ENCODE results near the gene DRAXIN. TPM values are rescaled to one million over a fixed set of nuclear protein-coding genes. Genes with fewer than 3 reads are reported as not detected.

DRAXIN gene
- total and polyA plus RNA-seq, 2 donors (not counting 3 experiments of a cell fraction or from before 2014, with no cell fraction given), result 0.44 to 3.2 TPM

DNA sequence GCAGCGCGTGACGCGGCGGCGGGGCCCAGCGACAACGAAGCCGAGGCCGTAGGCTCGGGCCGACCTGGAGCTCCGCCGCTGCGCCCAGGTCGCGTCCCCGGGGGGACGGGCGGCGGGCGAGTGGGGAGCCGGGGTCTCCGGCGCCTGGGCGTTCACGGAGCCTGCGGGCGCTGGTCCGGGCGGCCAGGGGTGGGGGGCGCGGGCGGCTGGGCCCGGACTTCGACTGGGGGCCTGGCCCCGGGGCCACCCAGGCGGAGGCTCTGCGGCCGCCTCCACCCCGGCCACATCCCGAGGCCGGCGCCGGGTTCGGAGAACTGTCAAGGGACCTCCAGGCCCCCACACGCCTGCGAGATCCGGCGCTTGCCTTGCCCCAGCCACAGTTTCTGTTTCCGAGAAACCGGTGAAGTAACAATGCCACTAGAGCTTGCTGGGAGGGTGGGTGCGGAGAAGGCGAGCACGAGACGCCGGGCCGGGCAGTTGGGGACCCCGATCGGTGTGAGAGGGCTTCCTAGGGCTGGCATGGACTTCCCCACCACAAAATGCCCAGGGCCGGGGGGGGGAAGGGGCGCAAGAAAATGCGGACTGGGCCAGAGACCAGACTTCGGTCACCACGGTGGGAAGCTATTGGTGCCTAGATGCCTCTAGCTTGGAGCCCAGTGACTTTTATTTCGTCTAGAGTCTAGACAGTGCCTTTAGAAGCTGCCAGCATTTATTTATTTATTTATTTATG, 27.0 kb upstream of the DRAXIN start:
- intact Hi-C loops (cut with micrococcal nuclease), result loop anchor here (1.0 to 2.0 kb wide), 5 partner anchors 9 to 55 kb away; partner anchors contain the start of gene MAD2L2
- Histone ChIP-seq H3K9ac (replicated peaks; ENCODE audit: extremely low read depth, insufficient read depth, low read length) (peak overlapping the region; percentile 47), H3K4me1 (ENCODE audit: control insufficient read depth, extremely low read depth, insufficient read depth, low read length) (no peaks in the 10 kb centered on the region), H3K79me2 (ENCODE audit: control insufficient read depth, insufficient read depth, low read length) (no peaks in the 10 kb centered on the region), H3K9me1 (replicated peaks; ENCODE audit: control insufficient read depth, extremely low read depth, insufficient read depth, low read length) (no peaks in the 10 kb centered on the region), H3K27me3 (ENCODE audit: control insufficient read depth in 2 of 2, insufficient read depth in 2 of 2, low read length in 2 of 2) (no peaks in the 10 kb centered on the region), H2AFZ (ENCODE audit: low read depth, low read length) (peak overlapping the region; percentile 94), H3K9me3 (replicated peaks; ENCODE audit: control insufficient read depth, insufficient read depth, low read length) (no peaks in the 10 kb centered on the region), H3K36me3 (ENCODE audit: control insufficient read depth in 2 of 2, extremely low read depth in 1 of 2, insufficient read depth in 2 of 2, low read length in 2 of 2) (no peaks in the 10 kb centered on the region), H4K20me1 (replicated peaks; ENCODE audit: control insufficient read depth, extremely low read depth, insufficient read depth, low read length) (no peaks in the 10 kb centered on the region), H3K4me3 (replicated peaks in 1 of 3; ENCODE audit: insufficient read depth in 1 of 3, low read depth in 1 of 3, low read length in 3 of 3) (peak overlapping the region; percentile 23 to 55 (median 30)), H3K27ac (ENCODE audit: insufficient read depth, low read depth, low read length) (no peak overlapping the region), H3K4me2 (ENCODE audit: insufficient read depth, low read length) (peak overlapping the region; percentile 72)
- CTCF ChIA-PET, result interaction anchor here (0.6 to 8.9 kb wide), 31 partner anchors 8 to 627 kb away, joined by 3 to 170 read pairs (median 5); partner anchors contain the start of genes AGTRAP, CLCN6, FBXO2 and FBXO44
- DNase-seq (ENCODE audit: low read depth, low spot score) (peak; percentile 23), FAIRE-seq (peak; percentile 50)
- dilution Hi-C loops (cut with MboI; ENCODE audit: extremely low pct_ligation_motif_present, low sequenced_read_pairs), result no loop called here
- no TSS peak for BruUV-seq (replicated peaks)
- TF ChIP-seq EZH2 (IDR thresholded peaks at IDR 0.05; ENCODE audit: borderline replicate concordance, low read depth, low read length, severe bottlenecking) (no peak), POLR2A (IDR thresholded peaks at IDR 0.05; ENCODE audit: low read depth, low read length) (no peak), FOS (IDR thresholded peaks at IDR 0.05; ENCODE audit: borderline replicate concordance, insufficient read depth, low read length) (no peak), JUN (IDR thresholded peaks at IDR 0.05; ENCODE audit: borderline replicate concordance, insufficient read depth, insufficient read length, low read depth) (no peak), GATA2 (IDR thresholded peaks at IDR 0.05; ENCODE audit: insufficient read depth, insufficient read length, low read depth, low read length) (no peak), MYC (IDR thresholded peaks at IDR 0.05; ENCODE audit: low read depth, low read length) (no peak), POLR2AphosphoS5 (IDR thresholded peaks at IDR 0.05; ENCODE audit: insufficient read depth, low read depth, low read length) (no peak)
- TF ChIP-seq, protein P1, sequence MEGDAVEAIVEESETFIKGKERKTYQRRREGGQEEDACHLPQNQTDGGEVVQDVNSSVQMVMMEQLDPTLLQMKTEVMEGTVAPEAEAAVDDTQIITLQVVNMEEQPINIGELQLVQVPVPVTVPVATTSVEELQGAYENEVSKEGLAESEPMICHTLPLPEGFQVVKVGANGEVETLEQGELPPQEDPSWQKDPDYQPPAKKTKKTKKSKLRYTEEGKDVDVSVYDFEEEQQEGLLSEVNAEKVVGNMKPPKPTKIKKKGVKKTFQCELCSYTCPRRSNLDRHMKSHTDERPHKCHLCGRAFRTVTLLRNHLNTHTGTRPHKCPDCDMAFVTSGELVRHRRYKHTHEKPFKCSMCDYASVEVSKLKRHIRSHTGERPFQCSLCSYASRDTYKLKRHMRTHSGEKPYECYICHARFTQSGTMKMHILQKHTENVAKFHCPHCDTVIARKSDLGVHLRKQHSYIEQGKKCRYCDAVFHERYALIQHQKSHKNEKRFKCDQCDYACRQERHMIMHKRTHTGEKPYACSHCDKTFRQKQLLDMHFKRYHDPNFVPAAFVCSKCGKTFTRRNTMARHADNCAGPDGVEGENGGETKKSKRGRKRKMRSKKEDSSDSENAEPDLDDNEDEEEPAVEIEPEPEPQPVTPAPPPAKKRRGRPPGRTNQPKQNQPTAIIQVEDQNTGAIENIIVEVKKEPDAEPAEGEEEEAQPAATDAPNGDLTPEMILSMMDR (IDR thresholded peaks at IDR 0.05; ENCODE audit: extremely low read depth in 1 of 2, insufficient read depth in 1 of 2, low read depth in 1 of 2, low read length in 2 of 2), result no peak
- TF ChIP-seq, protein P2, sequence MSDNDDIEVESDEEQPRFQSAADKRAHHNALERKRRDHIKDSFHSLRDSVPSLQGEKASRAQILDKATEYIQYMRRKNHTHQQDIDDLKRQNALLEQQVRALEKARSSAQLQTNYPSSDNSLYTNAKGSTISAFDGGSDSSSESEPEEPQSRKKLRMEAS (IDR thresholded peaks at IDR 0.05; ENCODE audit: insufficient read depth, insufficient read length), result no peak
- POLR2A ChIA-PET, result interaction anchor here (0.7 to 1.3 kb wide), 4 partner anchors 14 to 243 kb away, joined by 3 to 5 read pairs (median 4); no protein-coding TSS in a partner anchor
